DOHH2 (cell line): ENCODE measurements around the gene EHMT1.
"Not testable (repeated sequence)": the region's sequence is repeated elsewhere in the genome, so short reads cannot be mapped to it uniquely, and the experiment has no call there.

ENCODE experiments used
- CTCF ChIP-seq: fragments of 200-600 bp; sonication (generic); IDR thresholded peaks from one replicate; pipeline ENCODE4 v1.5.1; 2014; ENCODE audit warnings: antibody characterized with exemption, mild to moderate bottlenecking, low read depth, low read length; ENCODE audit not compliant: poor library complexity, severe bottlenecking
- EZH2phosphoT487 ChIP-seq: fragments of 200-600 bp; sonication (generic); IDR thresholded peaks from 2 replicates; pipeline ENCODE4 v1.6.1; 2017; ENCODE audit warnings: borderline replicate concordance, mild to moderate bottlenecking, antibody characterized with exemption, low read length, moderate library complexity, mixed read lengths

GRCh38 chr9:137780031-137780430 lies 161.2 kb downstream of the EHMT1 start:
- not testable (repeated sequence) for TF ChIP-seq CTCF, EZH2phosphoT487
